ENCODE measurements around the gene DIPK1B.

The DIPK1B gene

DNA sequence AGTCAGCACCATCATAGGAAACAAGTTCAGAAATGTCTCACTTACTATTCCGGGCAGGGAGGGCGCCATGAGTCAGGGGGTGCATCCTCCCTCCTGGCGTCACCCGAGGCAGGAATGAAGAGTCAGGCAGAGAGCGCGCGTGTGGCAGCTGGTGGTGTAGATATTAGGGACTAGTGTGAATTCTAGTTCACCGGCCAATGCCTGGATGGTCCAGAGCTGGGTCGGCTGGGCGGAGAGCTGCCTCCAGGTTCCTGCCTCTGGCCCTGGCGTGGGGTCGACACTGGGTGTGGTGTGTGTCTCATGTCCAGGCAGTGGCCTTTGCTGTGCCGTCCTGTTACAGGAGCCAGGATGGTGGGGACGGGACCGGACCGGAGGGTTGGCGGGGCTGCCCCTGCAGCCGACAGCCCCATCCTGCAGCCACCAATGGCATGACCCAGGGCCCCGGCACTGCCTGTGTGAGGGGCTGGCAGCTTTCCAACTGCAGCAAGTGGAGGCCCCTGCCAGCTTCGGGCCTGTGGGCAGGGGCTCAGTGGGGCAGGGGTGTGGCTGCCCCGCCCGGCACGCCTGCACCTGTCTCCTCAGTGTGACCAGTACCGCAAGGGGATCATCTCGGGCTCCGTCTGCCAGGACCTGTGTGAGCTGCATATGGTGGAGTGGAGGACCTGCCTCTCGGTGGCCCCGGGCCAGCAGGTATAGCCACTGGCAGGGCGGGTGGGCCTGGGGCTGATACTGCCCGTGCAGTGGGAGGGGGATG lies 9.1 kb downstream of the DIPK1B start:
- no peak for DNase-seq

DNA sequence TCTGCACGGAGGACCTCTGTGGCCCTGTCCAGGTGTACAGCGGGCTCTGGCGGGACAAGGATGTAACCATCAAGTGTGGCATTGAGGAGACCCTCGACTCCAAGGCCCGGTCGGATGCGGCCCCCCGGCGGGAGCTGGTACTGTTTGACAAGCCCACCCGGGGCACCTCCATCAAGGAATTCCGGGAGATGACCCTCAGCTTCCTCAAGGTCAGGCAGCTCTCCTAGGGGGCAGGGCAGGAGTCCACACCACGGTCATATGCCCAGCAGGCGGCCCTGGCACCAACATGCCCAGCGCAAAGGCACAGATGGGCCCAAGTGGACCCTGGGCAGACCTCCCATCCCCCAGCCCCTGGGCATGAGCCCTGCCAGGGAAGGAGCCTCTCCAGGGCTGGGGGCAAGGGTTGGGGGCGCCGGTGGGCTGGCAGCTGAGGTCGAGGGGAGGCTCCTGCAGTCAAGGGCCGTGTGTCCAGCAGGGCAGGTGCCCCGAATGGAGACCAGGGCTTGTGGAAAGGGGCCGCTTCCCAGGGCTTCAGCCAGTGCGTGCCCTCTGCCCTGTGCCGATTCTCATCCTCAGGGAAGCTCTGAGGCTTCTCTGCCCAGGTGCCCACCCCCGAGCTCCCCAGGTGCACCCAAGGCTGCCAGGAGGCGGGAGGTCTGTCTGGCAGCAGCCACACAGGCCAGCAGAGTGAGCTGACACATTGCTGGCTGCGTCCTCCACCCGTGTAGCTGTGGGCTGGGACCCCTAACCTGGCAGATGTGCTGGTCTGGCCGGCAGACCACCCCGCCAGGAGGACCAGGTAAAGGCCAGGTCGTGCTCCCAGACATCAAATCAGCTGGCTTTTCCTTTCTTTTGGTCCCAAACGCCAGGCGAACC lies 10.0 kb downstream of the DIPK1B start:
- no peak for DNase-seq

DNA sequence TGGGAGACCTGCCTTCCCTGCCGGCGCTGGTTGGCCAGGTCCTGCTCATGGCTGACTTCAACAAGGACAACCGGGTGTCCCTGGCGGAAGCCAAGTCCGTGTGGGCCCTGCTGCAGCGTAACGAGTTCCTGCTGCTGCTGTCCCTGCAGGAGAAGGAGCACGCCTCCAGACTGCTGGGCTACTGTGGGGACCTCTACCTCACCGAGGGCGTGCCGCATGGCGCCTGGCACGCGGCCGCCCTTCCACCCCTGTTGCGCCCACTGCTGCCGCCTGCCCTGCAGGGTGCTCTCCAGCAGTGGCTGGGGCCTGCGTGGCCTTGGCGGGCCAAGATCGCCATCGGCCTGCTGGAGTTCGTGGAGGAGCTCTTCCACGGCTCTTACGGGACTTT lies 10.6 kb downstream of the DIPK1B start:
- no peak for DNase-seq

DNA sequence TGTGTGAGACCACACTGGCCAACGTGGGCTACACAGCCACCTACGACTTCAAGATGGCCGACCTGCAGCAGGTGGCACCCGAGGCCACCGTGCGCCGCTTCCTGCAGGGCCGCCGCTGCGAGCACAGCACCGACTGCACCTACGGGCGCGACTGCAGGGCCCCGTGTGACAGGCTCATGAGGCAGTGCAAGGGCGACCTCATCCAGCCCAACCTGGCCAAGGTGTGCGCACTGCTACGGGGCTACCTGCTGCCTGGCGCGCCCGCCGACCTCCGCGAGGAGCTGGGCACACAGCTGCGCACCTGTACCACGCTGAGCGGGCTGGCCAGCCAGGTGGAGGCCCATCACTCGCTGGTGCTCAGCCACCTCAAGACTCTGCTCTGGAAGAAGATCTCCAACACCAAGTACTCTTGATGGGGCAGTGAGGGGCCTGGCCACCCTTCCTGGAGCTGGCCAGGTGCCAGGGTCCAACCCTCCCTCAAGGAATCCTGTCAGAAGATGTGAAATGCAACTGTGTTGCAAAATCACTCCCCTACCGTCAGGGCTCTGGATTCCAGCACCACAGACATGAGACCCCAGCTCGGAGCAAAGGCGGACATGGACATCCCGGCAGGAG lies 11.1 kb downstream of the DIPK1B start:
- no peak for DNase-seq

DNA sequence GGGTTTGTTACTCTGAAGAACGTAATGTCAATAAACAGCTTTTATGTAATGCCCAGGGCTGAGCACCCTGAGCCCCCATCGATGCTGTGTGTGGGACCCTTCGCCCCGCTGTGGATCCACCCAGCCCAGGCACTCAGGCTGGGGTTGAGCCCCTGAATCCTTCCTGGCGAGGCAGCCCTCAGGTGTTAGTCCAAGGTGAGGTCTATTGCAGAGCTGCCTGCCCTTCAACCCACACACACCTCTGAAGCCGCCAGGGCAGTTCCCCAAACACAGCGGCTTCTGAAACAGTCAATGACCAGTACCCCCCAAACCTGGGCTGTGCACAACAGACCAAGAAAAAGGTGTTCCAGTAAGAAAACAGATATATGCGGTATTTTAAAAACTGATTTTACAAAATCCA lies 11.6 kb downstream of the DIPK1B start:
- no peak for DNase-seq

DNA sequence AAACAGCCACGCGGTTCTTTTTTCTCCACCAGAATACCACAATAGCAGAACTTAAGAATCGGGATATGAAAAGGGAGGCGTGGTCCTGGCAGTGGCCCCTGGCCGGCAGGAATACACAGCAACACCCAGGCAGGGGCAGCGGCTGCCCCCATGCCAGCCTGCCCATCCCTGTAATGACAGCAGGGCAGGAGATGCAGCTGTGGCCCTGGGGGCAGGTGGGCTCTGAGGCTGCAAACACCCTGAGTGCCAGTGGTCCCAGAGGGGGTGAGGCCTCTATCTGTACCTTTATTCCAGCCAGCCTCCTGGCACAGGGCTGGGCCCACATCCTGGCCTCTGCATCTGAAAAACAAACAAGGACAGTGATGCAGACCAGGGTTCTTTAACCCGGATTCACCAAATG lies 12.4 kb downstream of the DIPK1B start:
- no peak for DNase-seq

DNA sequence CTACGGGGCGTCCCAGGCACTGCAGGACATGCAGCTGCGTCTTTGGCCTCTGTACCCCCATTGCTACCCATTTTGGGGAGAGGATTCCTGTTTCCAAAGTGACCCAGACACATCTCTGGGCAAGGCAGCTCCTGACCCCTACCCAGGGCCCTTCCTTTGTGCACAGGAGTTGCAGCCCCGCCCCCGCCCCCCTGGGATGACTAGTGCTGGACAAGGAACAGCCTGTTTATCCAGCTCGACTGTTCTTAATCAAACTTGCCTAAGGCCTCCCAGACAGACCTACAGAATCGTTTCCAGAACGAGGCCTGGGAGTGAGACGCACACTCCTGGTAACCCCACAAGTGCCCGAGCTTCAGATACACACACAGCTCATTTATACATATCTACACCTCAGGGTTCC lies 13.2 kb downstream of the DIPK1B start:
- DNase-seq, result no peak

DNA sequence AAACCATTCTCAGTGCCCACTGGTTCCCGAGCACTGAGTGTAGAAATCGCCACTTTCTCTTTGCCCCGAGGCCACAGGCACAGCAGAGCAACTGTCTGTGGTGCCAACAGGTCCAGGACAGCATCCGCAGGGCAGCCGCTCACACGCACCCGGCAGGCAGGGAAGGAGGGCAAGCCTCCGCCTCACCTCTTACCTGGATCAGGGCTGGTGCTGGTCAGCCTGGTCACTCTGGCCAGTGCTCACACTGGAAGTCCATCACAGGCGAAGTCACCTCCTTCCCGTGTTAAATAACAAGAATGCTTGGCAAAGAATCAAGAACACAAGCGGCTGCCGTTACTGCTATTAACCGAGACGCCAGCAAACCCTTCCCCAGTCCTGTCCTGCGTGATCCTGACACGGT lies 13.7 kb downstream of the DIPK1B start:
- no peak for DNase-seq

DNA sequence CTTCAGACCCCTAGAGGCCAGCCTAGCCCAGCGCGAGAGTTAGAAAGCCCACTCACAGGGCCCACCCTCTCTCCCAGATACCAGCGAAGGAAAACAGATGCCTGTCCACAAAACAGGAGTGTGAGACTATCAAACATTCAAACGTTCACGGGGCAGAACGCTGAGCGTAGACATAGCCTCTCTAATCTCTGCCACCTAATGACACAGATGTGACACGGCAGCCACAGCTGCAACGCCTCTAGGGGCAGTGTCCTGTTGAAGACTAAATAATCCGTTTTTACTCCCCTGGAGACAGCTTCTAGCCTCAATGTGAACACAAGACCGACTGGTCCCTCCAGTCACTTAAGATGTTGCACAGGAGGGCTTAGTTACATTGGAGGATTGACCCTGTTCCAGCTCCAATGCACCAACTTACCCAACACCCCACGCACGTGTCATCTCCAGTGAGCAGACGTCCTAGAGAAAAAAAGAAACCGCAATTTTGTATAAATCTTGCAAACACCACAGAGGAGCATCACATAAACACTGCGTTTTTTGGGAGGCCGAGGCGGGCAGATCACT lies 14.3 kb downstream of the DIPK1B start:
- no peak for DNase-seq

DNA sequence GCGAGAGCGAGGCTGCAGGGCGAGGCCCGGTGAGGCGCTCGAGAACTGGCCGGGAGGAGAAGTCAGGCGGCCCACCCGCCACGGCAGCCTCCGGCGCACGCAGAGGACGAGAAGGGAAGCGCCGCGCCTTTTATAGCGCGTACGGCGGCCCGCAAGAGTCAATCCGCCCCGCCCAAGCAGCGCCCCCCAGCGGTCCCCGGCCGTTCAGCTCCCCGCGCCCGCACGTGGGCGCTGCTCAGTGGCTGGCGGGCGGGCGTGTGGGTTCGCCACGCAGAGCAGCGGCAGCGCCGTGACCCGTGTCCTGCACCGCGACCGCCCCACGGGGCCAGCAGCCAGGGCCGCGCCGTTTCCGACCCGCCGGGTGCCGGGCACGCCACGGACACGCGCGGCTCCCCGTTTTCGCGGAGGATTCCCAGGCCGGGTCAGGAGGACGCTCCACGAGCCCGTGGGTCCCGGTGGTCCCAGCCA lies 15.7 kb downstream of the DIPK1B start:
- peak; percentile 45 for DNase-seq

DNA sequence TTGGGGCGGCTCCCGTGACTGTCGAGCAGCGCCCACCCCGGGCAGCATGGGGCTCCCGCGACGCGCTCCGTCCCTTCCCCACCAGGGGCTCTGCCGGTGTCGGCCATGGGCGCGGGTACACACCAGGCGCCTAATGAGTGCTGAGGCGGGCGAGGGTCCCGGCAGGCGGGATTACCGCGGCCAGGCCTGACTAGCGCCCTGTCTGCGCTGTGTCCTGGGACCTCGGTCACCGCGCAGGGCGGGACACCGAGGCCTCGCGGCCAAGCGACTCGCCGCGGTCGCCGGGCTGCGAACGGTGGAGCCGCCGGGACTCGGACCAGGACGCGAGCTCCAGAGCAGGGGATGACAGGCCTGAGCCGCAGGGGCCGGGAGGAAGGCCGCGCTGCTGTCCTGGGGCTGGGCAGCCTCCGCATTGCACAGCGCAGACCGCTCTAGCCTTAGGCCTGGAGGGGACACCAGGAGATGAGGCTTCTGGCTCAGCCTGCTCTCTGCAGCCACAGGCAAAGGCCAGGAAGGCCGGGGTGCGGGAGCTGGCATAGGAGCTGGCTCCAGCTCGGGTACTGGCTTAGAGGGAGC lies 16.3 kb downstream of the DIPK1B start:
- no peak for DNase-seq

DNA sequence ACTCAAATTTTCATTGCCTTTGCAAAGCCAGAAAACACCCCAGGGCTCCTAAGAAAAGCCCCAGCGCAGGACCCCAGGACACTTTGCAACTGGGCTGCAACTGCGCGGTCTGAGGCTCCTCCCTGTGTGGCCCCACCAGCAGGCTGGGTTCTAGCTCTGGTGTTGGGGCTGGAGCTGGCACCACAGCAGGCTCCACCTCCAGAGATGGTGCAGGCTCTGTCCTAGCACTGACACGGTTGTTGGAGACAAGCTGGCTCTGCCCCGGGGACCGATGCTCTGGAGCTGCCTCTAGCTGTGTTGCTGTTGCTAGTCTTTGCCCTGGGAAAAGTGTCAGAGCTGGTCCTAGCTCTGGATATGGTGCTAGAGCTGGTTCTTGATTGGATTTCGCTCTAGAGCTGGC lies 16.8 kb downstream of the DIPK1B start:
- DNase-seq, result no peak

DNA sequence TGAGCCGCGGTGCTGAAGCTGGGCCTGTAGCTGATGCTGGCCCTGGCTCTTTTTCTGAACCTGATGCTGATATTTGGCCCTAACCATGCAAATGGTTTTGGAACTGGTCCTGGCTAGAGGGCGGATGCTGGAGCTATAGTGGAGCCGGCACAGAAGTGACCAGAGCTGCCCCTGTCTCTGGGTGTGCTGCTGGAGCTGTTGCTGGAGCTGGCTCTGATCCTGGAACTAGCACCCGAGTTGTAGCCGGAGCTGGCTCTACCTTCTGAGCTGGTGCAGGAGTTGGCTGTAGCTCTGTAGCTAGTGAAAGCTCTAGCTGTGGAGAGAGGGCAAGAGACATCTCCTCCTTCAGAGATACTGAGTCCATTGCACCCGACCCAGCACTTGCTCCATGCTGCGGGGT lies 17.6 kb downstream of the DIPK1B start:
- DNase-seq, result no peak

DNA sequence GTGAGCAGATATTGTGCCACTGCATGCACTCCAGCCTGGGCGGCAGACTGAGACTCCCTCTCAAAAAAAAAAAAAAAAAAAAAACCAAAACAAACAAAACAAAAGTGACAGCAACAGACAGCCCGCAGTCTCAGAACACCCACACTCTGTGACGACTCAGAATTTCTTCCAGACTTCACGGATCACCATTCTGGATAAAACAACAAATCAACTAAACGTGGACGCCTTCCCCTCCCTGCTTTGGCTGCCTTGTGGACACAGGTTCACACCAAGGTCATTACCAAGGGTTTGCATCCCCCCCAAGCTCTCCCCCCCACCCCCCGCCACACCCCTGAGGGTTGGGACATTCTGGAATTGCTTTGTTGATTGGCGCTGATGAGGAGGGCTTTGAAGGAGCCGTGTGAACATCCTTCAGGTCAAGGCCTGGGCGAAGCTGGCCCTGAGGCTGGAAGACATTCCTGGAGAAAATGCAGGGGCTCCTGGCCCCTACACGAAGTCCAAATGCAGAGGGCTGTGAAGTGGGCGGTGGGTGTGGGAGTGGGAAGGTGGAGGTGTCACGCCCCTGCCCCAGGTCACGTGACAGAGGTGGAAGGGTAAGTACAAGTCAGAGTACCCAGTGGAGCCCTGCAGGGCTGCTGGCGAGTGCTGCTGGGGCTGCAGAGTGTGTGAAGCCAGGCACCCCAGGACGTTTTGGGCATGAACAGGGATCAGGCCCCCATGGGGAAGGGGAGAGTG lies 20.2 kb downstream of the DIPK1B start:
- DNase-seq, result no peak

DNA sequence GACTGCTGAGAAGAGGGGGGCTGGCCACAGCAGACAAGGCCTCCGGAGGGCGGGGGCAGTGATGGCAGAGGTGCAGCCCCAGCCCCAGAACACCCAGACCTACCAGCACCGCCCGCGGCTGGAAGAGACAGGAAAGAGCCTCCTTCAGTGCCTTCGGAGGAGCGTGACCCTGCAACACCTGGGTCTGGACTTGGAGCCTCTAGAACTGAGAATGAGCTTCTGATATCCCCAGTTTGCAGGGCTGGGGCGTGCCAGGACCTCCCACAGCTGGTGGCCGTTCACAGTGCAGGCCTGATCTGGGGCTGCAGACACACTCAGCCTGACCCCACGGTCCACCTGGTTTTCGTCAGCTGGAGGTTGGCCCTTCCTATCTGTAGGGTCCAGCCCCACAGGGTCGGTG lies 21.2 kb downstream of the DIPK1B start:
- no peak for DNase-seq

DNA sequence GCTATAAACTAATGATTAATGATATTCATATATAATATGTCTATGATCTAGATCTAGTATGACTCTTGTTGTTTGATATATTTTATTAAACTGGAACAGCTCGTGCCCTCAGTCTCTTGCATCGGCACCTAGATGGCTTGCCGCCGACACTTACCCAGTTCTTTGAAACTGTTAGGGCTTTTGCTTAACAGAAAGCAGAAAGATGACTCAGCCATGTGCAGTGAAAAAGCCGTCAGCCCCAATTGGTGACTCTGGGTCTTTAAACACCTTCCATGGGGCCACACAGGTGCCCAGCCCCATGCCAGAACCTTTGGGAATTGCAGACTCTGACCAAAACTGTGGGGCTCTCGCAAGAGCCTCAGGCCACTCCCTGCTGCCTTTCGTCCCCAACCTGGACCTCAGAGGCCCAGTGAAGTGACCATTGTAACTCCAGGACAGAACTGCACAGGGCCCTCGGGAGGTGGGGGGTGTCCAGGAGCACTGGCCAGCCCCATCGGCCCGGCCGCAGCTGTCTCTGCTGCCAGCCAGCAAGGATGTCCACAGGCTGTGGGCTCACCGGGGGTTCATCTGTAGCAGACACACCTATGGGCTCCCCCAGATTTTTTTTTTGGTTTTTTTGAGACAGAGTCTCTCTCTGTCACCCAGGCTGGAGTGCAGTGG lies 22.6 kb downstream of the DIPK1B start:
- DNase-seq, result no peak

DNA sequence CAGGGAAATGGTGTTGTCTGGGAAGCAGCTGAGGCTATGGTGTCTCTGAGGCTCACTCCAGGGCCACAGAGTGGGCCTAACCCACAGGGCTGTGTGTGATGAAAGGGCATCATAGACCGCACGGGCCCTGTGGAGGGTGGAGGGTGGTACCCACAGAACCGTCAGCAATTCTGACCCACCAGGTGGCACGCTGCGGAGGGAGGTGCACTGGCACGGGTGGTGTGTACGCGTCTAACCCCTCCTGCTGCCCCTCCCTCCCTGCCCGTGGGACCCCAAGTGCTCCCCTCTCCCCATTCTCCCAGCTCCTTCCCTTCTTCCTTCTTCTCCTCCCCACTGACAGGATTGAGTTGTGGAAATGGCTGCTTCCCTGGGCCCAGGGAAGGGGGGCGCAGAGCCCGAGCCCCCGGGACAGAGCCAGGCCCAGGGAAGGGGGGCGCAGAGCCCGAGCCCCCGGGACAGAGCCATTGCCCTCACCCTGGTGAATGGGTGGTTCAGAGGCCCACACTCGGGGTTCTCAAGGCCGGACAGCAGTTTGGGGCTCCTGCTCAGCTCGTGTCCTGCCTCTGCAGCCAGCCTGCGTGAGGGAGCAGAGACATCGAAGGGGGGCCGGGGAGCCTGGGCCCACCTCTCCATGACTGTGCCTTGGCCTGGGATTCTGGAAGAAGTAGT lies 23.6 kb downstream of the DIPK1B start:
- DNase-seq, result no peak

DNA sequence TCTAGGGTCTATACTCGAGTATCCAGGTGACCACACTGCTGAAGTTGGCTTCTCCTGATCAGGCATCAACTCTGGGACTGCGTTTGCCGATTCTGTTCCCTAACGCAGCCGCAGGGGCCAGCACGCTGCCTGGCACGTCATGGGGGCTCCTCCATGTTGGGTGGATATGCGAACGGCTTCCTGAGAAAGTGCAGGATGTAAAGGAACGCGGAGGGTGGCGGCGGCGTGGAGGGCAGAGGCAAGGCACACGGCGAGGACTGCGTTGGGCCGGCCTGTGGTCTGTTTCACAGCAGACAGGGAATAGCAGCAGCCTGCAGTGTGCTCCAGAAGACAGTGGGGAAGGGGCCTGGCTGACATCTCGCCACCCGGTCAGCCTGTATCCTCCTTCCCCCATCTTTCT lies 26.6 kb downstream of the DIPK1B start:
- DNase-seq, result no peak

DNA sequence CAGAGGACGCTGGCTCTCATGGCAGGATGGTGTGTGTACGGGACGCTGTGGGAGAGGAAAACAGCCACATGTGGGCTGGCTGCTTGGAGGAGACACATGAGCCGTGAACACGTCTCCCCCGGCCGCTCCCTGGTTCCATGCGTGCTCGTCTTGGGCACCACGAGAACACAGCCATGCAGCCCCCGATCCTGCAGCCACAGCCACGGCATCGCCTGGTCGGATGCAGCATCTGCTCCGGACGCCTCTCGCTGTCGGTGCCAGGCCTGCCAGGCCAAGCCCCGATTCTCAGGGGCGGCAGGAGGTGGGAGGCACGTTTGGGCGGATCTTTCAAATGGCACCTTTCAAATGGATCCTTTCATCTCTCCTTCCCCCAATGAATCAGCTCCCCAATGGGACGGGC lies 27.1 kb downstream of the DIPK1B start:
- no peak for DNase-seq

DNA sequence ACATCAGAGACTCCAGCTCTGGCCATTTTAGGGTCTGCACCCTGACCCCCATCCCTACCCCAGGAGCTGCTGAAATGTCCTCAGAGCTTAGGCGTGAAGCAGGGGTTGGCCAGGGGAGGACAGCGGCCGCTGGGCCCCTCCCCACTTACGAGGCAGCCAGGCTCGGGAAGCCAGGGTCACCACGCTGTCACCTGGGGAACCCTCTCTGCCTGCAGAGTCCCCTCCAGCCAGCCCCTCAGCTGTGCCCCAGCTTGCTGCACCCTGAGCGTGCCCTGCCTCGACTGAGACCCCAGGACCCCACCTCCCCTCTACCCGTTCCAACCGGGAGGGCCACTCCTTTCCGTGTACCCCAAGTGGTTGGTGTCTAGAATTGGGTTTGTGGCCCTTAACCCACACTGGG lies 27.7 kb downstream of the DIPK1B start:
- DNase-seq, result no peak

DNA sequence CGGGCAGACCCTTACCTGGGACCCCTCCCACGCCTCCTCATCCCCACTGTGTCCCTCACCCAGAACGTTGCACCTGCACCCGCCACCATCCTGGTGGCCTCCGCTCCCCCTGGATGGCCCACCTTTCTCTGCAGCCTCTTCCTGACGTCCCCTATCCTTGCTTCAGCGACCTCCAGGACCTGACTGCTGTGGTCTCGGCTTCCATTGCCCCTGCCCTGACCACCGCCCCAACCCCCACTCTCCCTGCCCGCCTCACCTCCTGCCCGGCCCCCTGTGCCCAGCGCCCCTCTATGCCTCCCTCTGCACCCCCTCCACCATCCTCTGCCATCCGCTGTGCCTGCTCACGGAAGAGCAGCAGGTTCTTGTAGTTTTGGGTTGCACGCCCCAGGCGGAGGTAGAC lies 28.1 kb downstream of the DIPK1B start:
- DNase-seq, result no peak
